HFFc6 (cell line): Measurements from ENCODE around the gene TNFRSF21. TPM values are rescaled to one million over a fixed set of nuclear protein-coding genes. Genes with fewer than 3 reads are reported as not detected.

ENCODE experiments used
- DNase-seq: peaks from one replicate; pipeline ENCODE4 v3.0.0-alpha.2; 2018
- H3K27ac Mint-ChIP-seq: 2 replicates; pipeline ENCODE4 v1.8.0; 2020; ENCODE audit warnings: mild to moderate bottlenecking, mixed read lengths
- H3K27me3 Mint-ChIP-seq: 2 replicates; pipeline ENCODE4 v1.8.0; 2021; ENCODE audit warnings: mild to moderate bottlenecking, moderate library complexity, mixed read lengths; ENCODE audit not compliant: insufficient read depth
- H3K36me3 Mint-ChIP-seq: 2 replicates; pipeline ENCODE4 v1.8.0; 2021; ENCODE audit warnings: low read depth, mixed read lengths
- H3K4me1 Mint-ChIP-seq: 2 replicates; pipeline ENCODE4 v1.8.0; 2020; ENCODE audit warnings: low read depth, mixed read lengths
- H3K4me3 Mint-ChIP-seq: 2 replicates; pipeline ENCODE4 v1.8.0; 2020; ENCODE audit warnings: mild to moderate bottlenecking, moderate library complexity, mixed read lengths
- H3K9me3 Mint-ChIP-seq: 2 replicates; pipeline ENCODE4 v1.8.0; 2020; ENCODE audit warnings: mild to moderate bottlenecking, mixed read lengths
- CTCF ChIP-seq: fragments of 200-600 bp; sonication (generic); IDR thresholded peaks from 2 replicates; pipeline ENCODE4 v1.5.0; 2021; ENCODE audit warnings: antibody characterized with exemption, mild to moderate bottlenecking
- total RNA-seq, 6 experiments: library from RNA; stranded (reverse); fragmentation: NEBNext Ultra II Directional; extraction: Animal tissue kit (Norgen Biotek cat#: 25700); gene quantifications; 2 replicates in 1 of 6; 3 replicates in 5 of 6; pipeline ENCODE4 v1.2.3, GENCODE V29; 2021

The TNFRSF21 gene
- total RNA-seq, 6 experiments from 2014 or later: 1.6 to 20.4 (median 2.2) TPM

- Mint-ChIP-seq H3K27ac (no peak overlapping the region), H3K9me3 (no peaks in the 10 kb centered on the region), H3K4me3 (no peak overlapping the region), H3K27me3 (no peaks in the 10 kb centered on the region; the same call in 1 of the 2 replicates), H3K4me1 (peaks cover 16% of the 10 kb centered on the region; the same call in 1 of the 2 replicates), H3K36me3 (no peaks in the 10 kb centered on the region)
- TF ChIP-seq CTCF: no peak
- DNase-seq: no peak
These were observed 50.9 kb downstream of the TNFRSF21 start for GRCh38 chr6:47258724-47259347.

- Mint-ChIP-seq H3K36me3 (no peaks in the 10 kb centered on the region), H3K9me3 (no peaks in the 10 kb centered on the region), H3K27me3 (no peaks in the 10 kb centered on the region; the same call in 1 of the 2 replicates), H3K4me1 (peaks cover 10% of the 10 kb centered on the region; the same call in 1 of the 2 replicates), H3K4me3 (no peak overlapping the region), H3K27ac (no peak overlapping the region)
- no peak for TF ChIP-seq CTCF
- no peak for DNase-seq
These were observed 52.5 kb downstream of the TNFRSF21 start for GRCh38 chr6:47256981-47257730.

GRCh38 chr6:47256361-47256760, 53.3 kb downstream of the TNFRSF21 start:
- Mint-ChIP-seq H3K36me3 (no peaks in the 10 kb centered on the region), H3K9me3 (no peaks in the 10 kb centered on the region), H3K27me3 (no peaks in the 10 kb centered on the region; the same call in none of the 2 replicates), H3K27ac (no peak overlapping the region), H3K4me1 (peaks cover 2% of the 10 kb centered on the region; the same call in 1 of the 2 replicates), H3K4me3 (no peak overlapping the region)
- peak; percentile 8 for DNase-seq
- TF ChIP-seq CTCF: no peak

- Mint-ChIP-seq H3K27ac (no peak overlapping the region), H3K4me3 (no peak overlapping the region), H3K9me3 (no peaks in the 10 kb centered on the region), H3K4me1 (no peaks in the 10 kb centered on the region), H3K27me3 (no peaks in the 10 kb centered on the region; the same call in none of the 2 replicates), H3K36me3 (no peaks in the 10 kb centered on the region)
- DNase-seq: no peak
- TF ChIP-seq CTCF: no peak
These were observed 54.8 kb downstream of the TNFRSF21 start for GRCh38 chr6:47254906-47255305.

GRCh38 chr6:47254051-47254450, 55.7 kb downstream of the TNFRSF21 start:
- H3K36me3 Mint-ChIP-seq: no peaks in the 10 kb centered on the region
- no peak for DNase-seq
- H3K27ac Mint-ChIP-seq: no peak overlapping the region
- no peaks in the 10 kb centered on the region; the same call in 1 of the 2 replicates for H3K4me1 Mint-ChIP-seq
- no peak overlapping the region for H3K4me3 Mint-ChIP-seq
- TF ChIP-seq CTCF: no peak
- H3K27me3 Mint-ChIP-seq: no peaks in the 10 kb centered on the region; the same call in none of the 2 replicates
- H3K9me3 Mint-ChIP-seq: no peaks in the 10 kb centered on the region
